ENCODE measurements around the gene FOXO3. TPM values are rescaled to one million over a fixed set of nuclear protein-coding genes. Genes with fewer than 3 reads are reported as not detected.
"Not testable (repeated sequence)": the region's sequence is repeated elsewhere in the genome, so short reads cannot be mapped to it uniquely, and the experiment has no call there.

FOXO3 gene
- total RNA-seq, 1 donor from 2014 or later = 45.2 TPM

DNA sequence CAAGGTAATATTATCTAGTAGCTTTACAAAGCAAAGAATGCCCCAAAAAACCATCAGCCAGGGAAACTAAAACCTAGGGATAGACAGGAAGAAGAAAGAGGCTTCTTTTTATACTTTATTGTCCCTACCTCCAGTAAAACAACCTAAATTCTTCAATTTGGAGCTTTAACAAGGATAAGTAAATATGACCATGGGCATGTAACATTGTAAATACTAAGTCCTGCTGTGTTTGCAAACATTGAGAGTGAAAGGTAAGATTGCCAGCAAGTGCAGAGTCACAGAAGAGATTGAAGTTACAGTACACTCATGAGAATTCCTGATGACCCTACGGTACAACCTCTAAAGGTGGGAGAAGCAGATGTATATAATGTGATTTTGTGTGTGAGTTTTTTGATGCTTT, 117.2 kb downstream of the FOXO3 start:
- Mint-ChIP-seq H3K9me3 (ENCODE audit: low read depth) (no peaks in the 10 kb centered on the region), H3K4me1 (ENCODE audit: low read depth) (peaks cover 53% of the 10 kb centered on the region), H3K27me3 (no peaks in the 10 kb centered on the region), H3K36me3 (ENCODE audit: insufficient read depth) (peaks cover 9% of the 10 kb centered on the region), H3K27ac (no peak overlapping the region), H3K4me3 (ENCODE audit: low read depth) (no peak overlapping the region)
- TF ChIP-seq, protein P1, sequence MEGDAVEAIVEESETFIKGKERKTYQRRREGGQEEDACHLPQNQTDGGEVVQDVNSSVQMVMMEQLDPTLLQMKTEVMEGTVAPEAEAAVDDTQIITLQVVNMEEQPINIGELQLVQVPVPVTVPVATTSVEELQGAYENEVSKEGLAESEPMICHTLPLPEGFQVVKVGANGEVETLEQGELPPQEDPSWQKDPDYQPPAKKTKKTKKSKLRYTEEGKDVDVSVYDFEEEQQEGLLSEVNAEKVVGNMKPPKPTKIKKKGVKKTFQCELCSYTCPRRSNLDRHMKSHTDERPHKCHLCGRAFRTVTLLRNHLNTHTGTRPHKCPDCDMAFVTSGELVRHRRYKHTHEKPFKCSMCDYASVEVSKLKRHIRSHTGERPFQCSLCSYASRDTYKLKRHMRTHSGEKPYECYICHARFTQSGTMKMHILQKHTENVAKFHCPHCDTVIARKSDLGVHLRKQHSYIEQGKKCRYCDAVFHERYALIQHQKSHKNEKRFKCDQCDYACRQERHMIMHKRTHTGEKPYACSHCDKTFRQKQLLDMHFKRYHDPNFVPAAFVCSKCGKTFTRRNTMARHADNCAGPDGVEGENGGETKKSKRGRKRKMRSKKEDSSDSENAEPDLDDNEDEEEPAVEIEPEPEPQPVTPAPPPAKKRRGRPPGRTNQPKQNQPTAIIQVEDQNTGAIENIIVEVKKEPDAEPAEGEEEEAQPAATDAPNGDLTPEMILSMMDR (IDR thresholded peaks at IDR 0.05; ENCODE audit: unreplicated experiment) = no peak
- no peak for DNase-seq (ENCODE audit: low spot score, unreplicated experiment)

DNA sequence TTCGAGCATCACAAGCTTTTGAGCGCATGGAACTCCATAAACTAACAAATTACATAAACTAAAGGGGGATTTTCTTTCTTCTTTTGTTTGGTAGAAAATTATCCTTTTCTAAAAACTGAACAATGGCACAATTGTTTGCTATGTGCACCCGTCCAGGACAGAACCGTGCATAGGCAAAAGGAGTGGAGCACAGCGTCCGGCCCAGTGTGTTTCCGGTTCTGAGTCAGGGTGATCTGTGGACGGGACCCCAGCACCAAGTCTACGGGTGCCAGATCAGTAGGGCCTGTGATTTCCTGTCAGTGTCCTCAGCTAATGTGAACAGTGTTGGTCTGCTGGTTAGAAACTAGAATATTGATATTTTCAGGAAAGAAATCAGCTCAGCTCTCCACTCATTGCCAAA, 119.6 kb downstream of the FOXO3 start:
- not testable (repeated sequence) for H3K27ac Mint-ChIP-seq; H3K36me3 Mint-ChIP-seq (ENCODE audit: insufficient read depth); H3K9me3 Mint-ChIP-seq (ENCODE audit: low read depth); DNase-seq (ENCODE audit: low spot score, unreplicated experiment); H3K4me3 Mint-ChIP-seq (ENCODE audit: low read depth); H3K27me3 Mint-ChIP-seq
- peaks cover 60% of the 10 kb centered on the region for H3K4me1 Mint-ChIP-seq (ENCODE audit: low read depth)

DNA sequence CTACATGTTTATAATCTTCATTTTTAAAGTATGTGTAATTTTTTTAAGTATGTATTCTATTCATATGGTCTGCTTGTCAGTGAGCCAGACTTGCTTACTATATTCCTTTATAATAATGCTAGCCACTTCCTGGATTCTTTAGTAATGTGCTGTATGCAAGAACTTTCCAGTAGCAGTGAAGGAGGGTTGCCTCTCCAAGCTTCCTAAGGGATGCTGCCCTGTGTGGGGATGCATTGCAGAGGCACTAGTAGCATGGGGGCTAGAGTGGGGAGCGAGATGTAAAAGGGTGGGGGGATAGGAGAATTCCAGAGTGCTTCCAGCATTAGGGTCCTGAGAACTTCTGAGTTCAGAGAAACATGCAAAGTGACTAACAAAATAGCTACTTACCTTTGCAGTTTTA, 121.0 kb downstream of the FOXO3 start:
- H3K27me3 Mint-ChIP-seq; H3K4me3 Mint-ChIP-seq (ENCODE audit: low read depth); H3K27ac Mint-ChIP-seq; H3K9me3 Mint-ChIP-seq (ENCODE audit: low read depth); DNase-seq (ENCODE audit: low spot score, unreplicated experiment): not testable (repeated sequence)
- Mint-ChIP-seq H3K4me1 (ENCODE audit: low read depth) (peaks cover 56% of the 10 kb centered on the region), H3K36me3 (ENCODE audit: insufficient read depth) (peaks cover 17% of the 10 kb centered on the region)

DNA sequence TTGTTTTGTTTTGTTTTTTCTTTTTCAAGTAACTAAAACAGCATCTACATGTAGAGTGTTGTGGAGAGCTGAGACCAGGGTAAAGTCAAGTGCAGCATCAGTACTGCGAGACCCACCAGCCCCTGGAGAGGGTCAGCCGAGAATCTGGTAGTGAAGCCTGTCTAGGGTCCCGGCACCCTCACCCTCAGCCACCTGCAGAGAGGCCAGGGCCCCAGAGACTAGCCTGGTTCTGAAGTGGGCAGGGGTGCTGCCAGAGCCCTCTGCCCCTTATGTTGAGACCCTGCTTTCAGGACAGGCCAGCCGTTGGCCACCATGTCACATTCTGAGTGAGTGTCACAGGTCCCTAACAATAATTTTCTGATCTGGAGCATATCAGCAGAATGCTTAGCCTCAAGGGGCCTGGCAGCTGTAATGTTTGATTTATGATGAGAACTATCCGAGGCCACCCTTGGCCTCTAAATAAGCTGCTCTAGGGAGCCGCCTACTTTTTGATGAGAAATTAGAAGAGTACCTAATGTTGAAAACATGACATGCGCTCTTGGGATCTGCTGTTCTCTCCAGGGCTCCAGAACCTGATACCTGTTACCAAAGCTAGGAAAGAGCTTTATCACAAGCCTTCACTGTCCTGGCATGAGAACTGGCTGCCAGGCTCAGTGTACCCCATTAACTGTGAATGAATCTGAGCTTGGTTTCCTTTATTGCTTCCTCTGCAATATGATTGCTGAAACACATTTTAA, 121.8 kb downstream of the FOXO3 start:
- H3K9me3 Mint-ChIP-seq (ENCODE audit: low read depth); DNase-seq (ENCODE audit: low spot score, unreplicated experiment); H3K27ac Mint-ChIP-seq; H3K4me3 Mint-ChIP-seq (ENCODE audit: low read depth); H3K27me3 Mint-ChIP-seq: not testable (repeated sequence)
- peaks cover 50% of the 10 kb centered on the region for H3K4me1 Mint-ChIP-seq (ENCODE audit: low read depth)
- peaks cover 24% of the 10 kb centered on the region for H3K36me3 Mint-ChIP-seq (ENCODE audit: insufficient read depth)

DNA sequence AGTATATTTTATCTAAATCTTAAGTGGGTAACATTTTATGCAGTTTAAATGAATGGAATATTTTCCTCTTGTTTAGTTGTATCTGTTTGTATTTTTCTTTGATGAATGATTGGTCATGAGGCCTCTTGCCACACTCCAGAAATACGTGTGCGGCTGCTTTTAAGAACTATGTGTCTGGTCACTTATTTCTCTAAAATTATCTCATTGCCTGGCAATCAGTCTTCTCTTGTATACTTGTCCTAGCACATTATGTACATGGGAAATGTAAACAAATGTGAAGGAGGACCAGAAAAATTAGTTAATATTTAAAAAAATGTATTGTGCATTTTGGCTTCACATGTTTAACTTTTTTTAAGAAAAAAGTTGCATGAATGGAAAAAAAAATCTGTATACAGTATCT, 123.3 kb downstream of the FOXO3 start:
- Mint-ChIP-seq H3K36me3 (ENCODE audit: insufficient read depth) (peaks cover 28% of the 10 kb centered on the region), H3K4me1 (ENCODE audit: low read depth) (peaks cover 41% of the 10 kb centered on the region)
- H3K4me3 Mint-ChIP-seq (ENCODE audit: low read depth); H3K27me3 Mint-ChIP-seq; DNase-seq (ENCODE audit: low spot score, unreplicated experiment); H3K27ac Mint-ChIP-seq; H3K9me3 Mint-ChIP-seq (ENCODE audit: low read depth): not testable (repeated sequence)

GRCh38 chr6:108684771-108685329, 124.1 kb downstream of the FOXO3 start:
- TF ChIP-seq, protein P1 (IDR thresholded peaks at IDR 0.05; ENCODE audit: unreplicated experiment) = no peak
- Mint-ChIP-seq H3K36me3 (ENCODE audit: insufficient read depth) (peaks cover 26% of the 10 kb centered on the region), H3K4me1 (ENCODE audit: low read depth) (peaks cover 41% of the 10 kb centered on the region), H3K4me3 (ENCODE audit: low read depth) (peak overlapping the region; percentile 4), H3K9me3 (ENCODE audit: low read depth) (no peaks in the 10 kb centered on the region), H3K27ac (peak overlapping the region; percentile 85), H3K27me3 (no peaks in the 10 kb centered on the region)
- DNase-seq (ENCODE audit: low spot score, unreplicated experiment) = no peak

DNA sequence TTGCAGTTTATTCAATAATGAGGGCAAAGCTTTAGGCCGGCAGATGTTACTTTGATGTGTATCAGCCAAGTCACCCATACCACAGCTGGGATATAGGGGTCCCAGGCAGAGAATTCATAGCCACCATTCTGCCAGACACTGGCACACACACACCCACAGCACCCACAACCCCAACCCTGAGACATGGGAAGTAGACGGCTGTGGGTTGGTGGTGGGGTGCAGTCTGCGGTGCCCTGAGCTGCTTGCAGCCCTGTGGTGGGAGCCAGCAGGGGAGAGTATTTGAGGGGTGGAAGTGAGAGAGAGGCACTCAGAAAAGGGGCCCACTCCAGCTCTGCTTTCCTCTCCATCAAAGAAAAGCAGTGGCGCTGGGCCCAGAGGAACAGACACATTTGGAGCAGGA, 125.3 kb downstream of the FOXO3 start:
- Mint-ChIP-seq H3K27ac (peak overlapping the region; percentile 53), H3K27me3 (no peaks in the 10 kb centered on the region), H3K4me1 (ENCODE audit: low read depth) (peaks cover 36% of the 10 kb centered on the region), H3K9me3 (ENCODE audit: low read depth) (no peaks in the 10 kb centered on the region), H3K4me3 (ENCODE audit: low read depth) (no peak overlapping the region), H3K36me3 (ENCODE audit: insufficient read depth) (peaks cover 19% of the 10 kb centered on the region)
- no peak for DNase-seq (ENCODE audit: low spot score, unreplicated experiment)
- TF ChIP-seq, protein P1 (IDR thresholded peaks at IDR 0.05; ENCODE audit: unreplicated experiment) = no peak

Data from progenitor cell of endocrine pancreas (in vitro differentiated cells).